HepG2 (cell line): Measurements from ENCODE around the gene CACHD1.

ENCODE experiments used
- EP300 ChIP-seq, 3 experiments: sonication (generic) in 1 of 3; formaldehyde crosslinking in 1 of 3; IDR thresholded peaks; 2 replicates each; pipeline versions ENCODE4 v1.5.1 to v1.6.1; 2011 to 2020; ENCODE audit warnings: low read depth in 2 of 3, low read length in 2 of 3, borderline replicate concordance in 1 of 3, improper control_type of control experiment in 1 of 3, mild to moderate bottlenecking in 1 of 3, missing genetic modification reagents in 1 of 3, moderate library complexity in 1 of 3
- KLF16 ChIP-seq, 2 experiments: sonication (generic) in 1 of 2; formaldehyde crosslinking in 1 of 2; IDR thresholded peaks; 2 replicates each; pipeline versions ENCODE4 v1.6.1 to v1.8.0; 2016 to 2023; ENCODE audit warnings: missing genetic modification reagents in 2 of 2, missing compliant biosample characterization in 1 of 2
- NR3C1 ChIP-seq: sonication (generic); formaldehyde crosslinking; IDR thresholded peaks from 2 replicates; pipeline ENCODE4 v1.4.0; 2020; ENCODE audit warnings: missing genetic modification reagents
- POLR2AphosphoS5 ChIP-seq: IDR thresholded peaks from 2 replicates; pipeline ENCODE4 v1.6.1; 2012; ENCODE audit warnings: low read depth, low read length
- ZNF253 ChIP-seq: sonication (generic); formaldehyde crosslinking; IDR thresholded peaks from 2 replicates; pipeline ENCODE4 v1.8.0; 2022; ENCODE audit warnings: mild to moderate bottlenecking, missing genetic modification reagents, borderline replicate concordance
- TF ChIP-seq, protein P1 (sequence below), 2 experiments: fragments of 450-650 bp in 1 of 2; sonication (generic) in 1 of 2; formaldehyde crosslinking; IDR thresholded peaks; 2 replicates each; pipeline versions ENCODE4 v1.5.0 to v1.8.0; 2020 to 2022; ENCODE audit warnings: mild to moderate bottlenecking in 1 of 2, missing genetic modification reagents in 1 of 2
- TF ChIP-seq, protein P2 (sequence below): sonication (generic); formaldehyde crosslinking; IDR thresholded peaks from 2 replicates; pipeline ENCODE4 v1.4.0; 2020; ENCODE audit warnings: mild to moderate bottlenecking, missing genetic modification reagents, borderline replicate concordance
- TF ChIP-seq, protein P3 (sequence below): sonication (generic); formaldehyde crosslinking; IDR thresholded peaks from 2 replicates; pipeline ENCODE4 v1.5.0; 2020; ENCODE audit warnings: mild to moderate bottlenecking, missing genetic modification reagents, moderate library complexity
- TF ChIP-seq, protein P4 (sequence below), 2 experiments: sonication (generic) in 1 of 2; formaldehyde crosslinking in 1 of 2; IDR thresholded peaks; 2 replicates each; pipeline versions ENCODE4 v1.5.1 to v1.6.1; 2011 to 2020; ENCODE audit warnings: borderline replicate concordance in 1 of 2, low read depth in 1 of 2, low read length in 1 of 2, mild to moderate bottlenecking in 1 of 2, missing genetic modification reagents in 1 of 2, moderate library complexity in 1 of 2
- TF ChIP-seq, protein P5 (sequence below): sonication (generic); formaldehyde crosslinking; IDR thresholded peaks from 2 replicates; pipeline ENCODE4 v1.5.0; 2020; ENCODE audit warnings: missing genetic modification reagents, mild to moderate bottlenecking, borderline replicate concordance

DNA sequence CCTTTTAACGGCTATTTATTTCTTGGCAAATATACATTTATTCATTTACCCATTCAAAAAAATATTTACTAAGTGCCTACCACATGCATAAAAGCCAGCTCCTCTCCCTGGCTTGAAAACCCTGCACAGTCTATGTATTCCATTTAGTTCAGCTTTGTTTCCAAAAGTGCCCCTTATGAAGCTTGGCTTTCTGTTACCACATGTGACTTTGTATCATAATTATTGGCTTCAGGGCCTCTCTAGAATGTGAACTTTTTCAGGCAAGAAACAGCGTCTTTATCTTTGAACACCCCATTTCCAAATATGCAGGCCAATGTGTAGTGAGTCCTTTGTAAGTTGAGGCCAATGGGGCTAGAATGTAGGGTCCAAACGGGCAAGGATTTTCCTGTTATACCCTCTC lies 69.4 kb downstream of the CACHD1 start:
- TF ChIP-seq, protein P1, sequence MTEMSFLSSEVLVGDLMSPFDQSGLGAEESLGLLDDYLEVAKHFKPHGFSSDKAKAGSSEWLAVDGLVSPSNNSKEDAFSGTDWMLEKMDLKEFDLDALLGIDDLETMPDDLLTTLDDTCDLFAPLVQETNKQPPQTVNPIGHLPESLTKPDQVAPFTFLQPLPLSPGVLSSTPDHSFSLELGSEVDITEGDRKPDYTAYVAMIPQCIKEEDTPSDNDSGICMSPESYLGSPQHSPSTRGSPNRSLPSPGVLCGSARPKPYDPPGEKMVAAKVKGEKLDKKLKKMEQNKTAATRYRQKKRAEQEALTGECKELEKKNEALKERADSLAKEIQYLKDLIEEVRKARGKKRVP (CRISPR knock-in tag; IDR thresholded peaks at IDR 0.05) = no peak
- TF ChIP-seq, protein P2, sequence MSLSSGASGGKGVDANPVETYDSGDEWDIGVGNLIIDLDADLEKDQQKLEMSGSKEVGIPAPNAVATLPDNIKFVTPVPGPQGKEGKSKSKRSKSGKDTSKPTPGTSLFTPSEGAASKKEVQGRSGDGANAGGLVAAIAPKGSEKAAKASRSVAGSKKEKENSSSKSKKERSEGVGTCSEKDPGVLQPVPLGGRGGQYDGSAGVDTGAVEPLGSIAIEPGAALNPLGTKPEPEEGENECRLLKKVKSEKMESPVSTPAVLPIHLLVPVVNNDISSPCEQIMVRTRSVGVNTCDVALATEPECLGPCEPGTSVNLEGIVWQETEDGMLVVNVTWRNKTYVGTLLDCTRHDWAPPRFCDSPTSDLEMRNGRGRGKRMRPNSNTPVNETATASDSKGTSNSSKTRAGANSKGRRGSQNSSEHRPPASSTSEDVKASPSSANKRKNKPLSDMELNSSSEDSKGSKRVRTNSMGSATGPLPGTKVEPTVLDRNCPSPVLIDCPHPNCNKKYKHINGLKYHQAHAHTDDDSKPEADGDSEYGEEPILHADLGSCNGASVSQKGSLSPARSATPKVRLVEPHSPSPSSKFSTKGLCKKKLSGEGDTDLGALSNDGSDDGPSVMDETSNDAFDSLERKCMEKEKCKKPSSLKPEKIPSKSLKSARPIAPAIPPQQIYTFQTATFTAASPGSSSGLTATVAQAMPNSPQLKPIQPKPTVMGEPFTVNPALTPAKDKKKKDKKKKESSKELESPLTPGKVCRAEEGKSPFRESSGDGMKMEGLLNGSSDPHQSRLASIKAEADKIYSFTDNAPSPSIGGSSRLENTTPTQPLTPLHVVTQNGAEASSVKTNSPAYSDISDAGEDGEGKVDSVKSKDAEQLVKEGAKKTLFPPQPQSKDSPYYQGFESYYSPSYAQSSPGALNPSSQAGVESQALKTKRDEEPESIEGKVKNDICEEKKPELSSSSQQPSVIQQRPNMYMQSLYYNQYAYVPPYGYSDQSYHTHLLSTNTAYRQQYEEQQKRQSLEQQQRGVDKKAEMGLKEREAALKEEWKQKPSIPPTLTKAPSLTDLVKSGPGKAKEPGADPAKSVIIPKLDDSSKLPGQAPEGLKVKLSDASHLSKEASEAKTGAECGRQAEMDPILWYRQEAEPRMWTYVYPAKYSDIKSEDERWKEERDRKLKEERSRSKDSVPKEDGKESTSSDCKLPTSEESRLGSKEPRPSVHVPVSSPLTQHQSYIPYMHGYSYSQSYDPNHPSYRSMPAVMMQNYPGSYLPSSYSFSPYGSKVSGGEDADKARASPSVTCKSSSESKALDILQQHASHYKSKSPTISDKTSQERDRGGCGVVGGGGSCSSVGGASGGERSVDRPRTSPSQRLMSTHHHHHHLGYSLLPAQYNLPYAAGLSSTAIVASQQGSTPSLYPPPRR = no peak
- TF ChIP-seq, protein P3, sequence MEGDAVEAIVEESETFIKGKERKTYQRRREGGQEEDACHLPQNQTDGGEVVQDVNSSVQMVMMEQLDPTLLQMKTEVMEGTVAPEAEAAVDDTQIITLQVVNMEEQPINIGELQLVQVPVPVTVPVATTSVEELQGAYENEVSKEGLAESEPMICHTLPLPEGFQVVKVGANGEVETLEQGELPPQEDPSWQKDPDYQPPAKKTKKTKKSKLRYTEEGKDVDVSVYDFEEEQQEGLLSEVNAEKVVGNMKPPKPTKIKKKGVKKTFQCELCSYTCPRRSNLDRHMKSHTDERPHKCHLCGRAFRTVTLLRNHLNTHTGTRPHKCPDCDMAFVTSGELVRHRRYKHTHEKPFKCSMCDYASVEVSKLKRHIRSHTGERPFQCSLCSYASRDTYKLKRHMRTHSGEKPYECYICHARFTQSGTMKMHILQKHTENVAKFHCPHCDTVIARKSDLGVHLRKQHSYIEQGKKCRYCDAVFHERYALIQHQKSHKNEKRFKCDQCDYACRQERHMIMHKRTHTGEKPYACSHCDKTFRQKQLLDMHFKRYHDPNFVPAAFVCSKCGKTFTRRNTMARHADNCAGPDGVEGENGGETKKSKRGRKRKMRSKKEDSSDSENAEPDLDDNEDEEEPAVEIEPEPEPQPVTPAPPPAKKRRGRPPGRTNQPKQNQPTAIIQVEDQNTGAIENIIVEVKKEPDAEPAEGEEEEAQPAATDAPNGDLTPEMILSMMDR (CRISPR knock-in tag) = no peak
- TF ChIP-seq NR3C1 (CRISPR knock-in tag) = no peak
- no peak for TF ChIP-seq POLR2AphosphoS5
- no peak for TF ChIP-seq KLF16 (CRISPR knock-in tag; IDR thresholded peaks at IDR 0.05)
- no peak for TF ChIP-seq EP300 (IDR thresholded peaks at IDR 0.05; ENCODE audit: low read depth in 2 of 2, low read length in 2 of 2)
- TF ChIP-seq EP300 (CRISPR knock-in tag; IDR thresholded peaks at IDR 0.05; ENCODE audit: borderline replicate concordance) = no peak
- TF ChIP-seq, protein P4, sequence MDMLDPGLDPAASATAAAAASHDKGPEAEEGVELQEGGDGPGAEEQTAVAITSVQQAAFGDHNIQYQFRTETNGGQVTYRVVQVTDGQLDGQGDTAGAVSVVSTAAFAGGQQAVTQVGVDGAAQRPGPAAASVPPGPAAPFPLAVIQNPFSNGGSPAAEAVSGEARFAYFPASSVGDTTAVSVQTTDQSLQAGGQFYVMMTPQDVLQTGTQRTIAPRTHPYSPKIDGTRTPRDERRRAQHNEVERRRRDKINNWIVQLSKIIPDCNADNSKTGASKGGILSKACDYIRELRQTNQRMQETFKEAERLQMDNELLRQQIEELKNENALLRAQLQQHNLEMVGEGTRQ (IDR thresholded peaks at IDR 0.05; ENCODE audit: low read depth, low read length) = no peak
- TF ChIP-seq, protein P4 (CRISPR knock-in tag; IDR thresholded peaks at IDR 0.05; ENCODE audit: borderline replicate concordance) = no peak
- TF ChIP-seq, protein P5, sequence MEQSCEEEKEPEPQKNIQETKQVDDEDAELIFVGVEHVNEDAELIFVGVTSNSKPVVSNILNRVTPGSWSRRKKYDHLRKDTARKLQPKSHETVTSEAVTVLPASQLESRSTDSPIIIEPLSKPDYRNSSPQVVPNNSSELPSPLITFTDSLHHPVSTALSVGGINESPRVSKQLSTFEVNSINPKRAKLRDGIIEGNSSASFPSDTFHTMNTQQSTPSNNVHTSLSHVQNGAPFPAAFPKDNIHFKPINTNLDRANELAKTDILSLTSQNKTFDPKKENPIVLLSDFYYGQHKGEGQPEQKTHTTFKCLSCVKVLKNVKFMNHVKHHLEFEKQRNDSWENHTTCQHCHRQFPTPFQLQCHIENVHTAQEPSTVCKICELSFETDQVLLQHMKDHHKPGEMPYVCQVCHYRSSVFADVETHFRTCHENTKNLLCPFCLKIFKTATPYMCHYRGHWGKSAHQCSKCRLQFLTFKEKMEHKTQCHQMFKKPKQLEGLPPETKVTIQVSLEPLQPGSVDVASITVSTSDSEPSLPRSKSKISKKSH (CRISPR knock-in tag) = no peak
- no peak for TF ChIP-seq ZNF253 (CRISPR knock-in tag)
